Measurements from ENCODE around the gene PICALM. TPM values are rescaled to one million over a fixed set of nuclear protein-coding genes. Genes with fewer than 3 reads are reported as not detected.

Gene PICALM
- total RNA-seq, 1 donor = 313 TPM

DNA sequence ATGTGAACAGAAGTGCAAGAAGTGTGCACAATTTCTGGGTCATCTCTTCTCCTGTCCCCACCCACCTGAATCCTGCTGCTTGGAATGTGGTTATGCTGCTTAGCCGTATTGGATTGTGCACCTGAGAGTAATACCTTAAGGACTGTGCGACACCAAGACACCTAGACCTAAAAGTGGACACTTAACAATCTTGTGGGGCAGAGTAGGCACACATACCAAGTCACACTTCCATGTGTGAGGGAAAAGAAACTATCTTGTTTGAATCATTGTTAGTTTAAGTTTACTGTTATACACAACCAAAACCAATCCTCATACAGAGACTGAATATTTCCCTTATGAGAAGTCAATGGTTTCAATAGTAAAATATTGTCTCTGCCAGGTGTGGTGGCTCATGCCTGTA lies 120.0 kb downstream of the PICALM start:
- Histone ChIP-seq H3K4me3 (ENCODE audit: insufficient read depth, low read length) (no peak overlapping the region), H3K27ac (ENCODE audit: low read depth, low read length) (peak overlapping the region; percentile 67), H3K4me2 (ENCODE audit: insufficient read depth, low read length) (no peak overlapping the region), H3K27me3 (ENCODE audit: insufficient read depth, low read length) (no peaks in the 10 kb centered on the region), H3K36me3 (ENCODE audit: insufficient read depth, low read length) (peaks cover 6% of the 10 kb centered on the region), H3K9me3 (ENCODE audit: low read depth, low read length) (no peaks in the 10 kb centered on the region), H4K20me1 (ENCODE audit: insufficient read depth, low read length) (no peaks in the 10 kb centered on the region), H3K79me2 (ENCODE audit: insufficient read depth, low read length) (no peaks in the 10 kb centered on the region), H2AFZ (ENCODE audit: low read length) (no peak overlapping the region), H3K4me1 (ENCODE audit: insufficient read depth, low read length) (peaks cover 29% of the 10 kb centered on the region)
- DNase-seq (ENCODE audit: insufficient read length, low spot score, missing footprints) = no peak
- TF ChIP-seq CTCF (IDR thresholded peaks at IDR 0.05; ENCODE audit: extremely low read depth, low read depth, low read length) = no peak

GRCh38 chr11:85947431-85948272 lies 121.2 kb downstream of the PICALM start:
- no peaks in the 10 kb centered on the region for H3K9me3 ChIP-seq (ENCODE audit: low read depth, low read length)
- no peak overlapping the region for H3K4me3 ChIP-seq (ENCODE audit: insufficient read depth, low read length)
- H3K27me3 ChIP-seq (ENCODE audit: insufficient read depth, low read length) = no peaks in the 10 kb centered on the region
- no peak overlapping the region for H2AFZ ChIP-seq (ENCODE audit: low read length)
- DNase-seq (ENCODE audit: insufficient read length, low spot score, missing footprints) = peak; percentile 84
- H3K36me3 ChIP-seq (ENCODE audit: insufficient read depth, low read length) = no peaks in the 10 kb centered on the region
- peak overlapping the region; percentile 67 for H3K27ac ChIP-seq (ENCODE audit: low read depth, low read length)
- H4K20me1 ChIP-seq (ENCODE audit: insufficient read depth, low read length) = no peaks in the 10 kb centered on the region
- H3K4me1 ChIP-seq (ENCODE audit: insufficient read depth, low read length) = peaks cover 29% of the 10 kb centered on the region
- H3K4me2 ChIP-seq (ENCODE audit: insufficient read depth, low read length) = peak overlapping the region; percentile 58
- TF ChIP-seq CTCF (IDR thresholded peaks at IDR 0.05; ENCODE audit: extremely low read depth, low read depth, low read length) = no peak
- no peaks in the 10 kb centered on the region for H3K79me2 ChIP-seq (ENCODE audit: insufficient read depth, low read length)

GRCh38 chr11:85946221-85946620 lies 122.7 kb downstream of the PICALM start:
- TF ChIP-seq CTCF (IDR thresholded peaks at IDR 0.05; ENCODE audit: extremely low read depth, low read depth, low read length) = no peak
- no peaks in the 10 kb centered on the region for H3K9me3 ChIP-seq (ENCODE audit: low read depth, low read length)

DNA sequence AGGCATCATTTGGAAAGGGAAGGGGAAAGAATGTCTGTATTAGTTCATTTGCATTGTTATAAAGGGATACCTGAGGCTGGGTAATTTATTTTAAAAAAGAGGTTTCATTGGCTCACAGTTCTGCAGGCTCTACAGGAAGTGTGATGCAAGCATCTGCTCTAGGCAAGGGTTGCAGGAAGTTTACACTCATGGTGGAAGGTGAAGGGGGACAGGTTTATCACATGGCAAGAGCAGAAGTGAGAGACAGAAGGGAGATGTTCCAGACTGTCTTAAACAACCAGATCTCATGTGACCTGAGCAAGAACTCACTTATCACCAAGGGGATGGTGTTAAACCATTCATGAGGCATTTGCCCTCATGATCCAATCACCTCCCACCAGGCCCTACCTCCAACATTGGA lies 123.1 kb downstream of the PICALM start:
- Histone ChIP-seq H3K9me3 (ENCODE audit: low read depth, low read length) (no peaks in the 10 kb centered on the region), H3K4me1 (ENCODE audit: insufficient read depth, low read length) (peaks cover 32% of the 10 kb centered on the region), H3K4me2 (ENCODE audit: insufficient read depth, low read length) (no peak overlapping the region), H4K20me1 (ENCODE audit: insufficient read depth, low read length) (no peaks in the 10 kb centered on the region), H3K27ac (ENCODE audit: low read depth, low read length) (no peak overlapping the region), H3K4me3 (ENCODE audit: insufficient read depth, low read length) (no peak overlapping the region), H3K36me3 (ENCODE audit: insufficient read depth, low read length) (no peaks in the 10 kb centered on the region), H3K79me2 (ENCODE audit: insufficient read depth, low read length) (no peaks in the 10 kb centered on the region), H3K27me3 (ENCODE audit: insufficient read depth, low read length) (no peaks in the 10 kb centered on the region), H2AFZ (ENCODE audit: low read length) (no peak overlapping the region)
- no peak for TF ChIP-seq CTCF (IDR thresholded peaks at IDR 0.05; ENCODE audit: extremely low read depth, low read depth, low read length)
- no peak for DNase-seq (ENCODE audit: insufficient read length, low spot score, missing footprints)

More at GRCh38 chr11:85946221-85946620, 122.7 kb downstream of the PICALM start:
- no peaks in the 10 kb centered on the region for H3K79me2 ChIP-seq (ENCODE audit: insufficient read depth, low read length)
- no peak overlapping the region for H2AFZ ChIP-seq (ENCODE audit: low read length)
- no peaks in the 10 kb centered on the region for H3K27me3 ChIP-seq (ENCODE audit: insufficient read depth, low read length)
- no peaks in the 10 kb centered on the region for H3K36me3 ChIP-seq (ENCODE audit: insufficient read depth, low read length)
- no peak overlapping the region for H3K27ac ChIP-seq (ENCODE audit: low read depth, low read length)
- H3K4me1 ChIP-seq (ENCODE audit: insufficient read depth, low read length) = peaks cover 32% of the 10 kb centered on the region
- H4K20me1 ChIP-seq (ENCODE audit: insufficient read depth, low read length) = no peaks in the 10 kb centered on the region
- no peak overlapping the region for H3K4me2 ChIP-seq (ENCODE audit: insufficient read depth, low read length)
- no peak overlapping the region for H3K4me3 ChIP-seq (ENCODE audit: insufficient read depth, low read length)
- DNase-seq (ENCODE audit: insufficient read length, low spot score, missing footprints) = no peak

Data from osteoblast (primary cell).